Hepatocyte (in vitro differentiated cells): ENCODE measurements around the gene FBXO44. TPM values are rescaled to one million over a fixed set of nuclear protein-coding genes. Genes with fewer than 3 reads are reported as not detected.

Source experiments
- DNase-seq: peaks from one replicate; pipeline ENCODE4 v3.0.0-alpha.2; 2016; ENCODE audit warnings: low spot score
- H2AFZ ChIP-seq: fragments of 200-600 bp; sonication (generic); 2 replicates; pipeline ENCODE4 v1.6.0; 2016; ENCODE audit warnings: antibody characterized with exemption, mild to moderate bottlenecking
- H3K27ac ChIP-seq: fragments of 200-600 bp; sonication (generic); 2 replicates; pipeline ENCODE4 v1.5.1; 2016; ENCODE audit warnings: mild to moderate bottlenecking
- H3K27me3 ChIP-seq: fragments of 200-600 bp; sonication (generic); 2 replicates; pipeline ENCODE4 v1.6.1; 2016
- H3K36me3 ChIP-seq: fragments of 200-600 bp; sonication (generic); replicated peaks from 2 replicates; pipeline ENCODE4 v1.5.1; 2016; ENCODE audit warnings: low read depth; ENCODE audit not compliant: insufficient read depth
- H3K4me1 ChIP-seq: fragments of 200-600 bp; sonication (generic); 2 replicates; pipeline ENCODE4 v1.5.1; 2016; ENCODE audit warnings: mild to moderate bottlenecking, moderate library complexity; ENCODE audit not compliant: insufficient read depth
- H3K4me2 ChIP-seq: fragments of 200-600 bp; sonication (generic); 2 replicates; pipeline ENCODE4 v1.6.0; 2016
- H3K4me3 ChIP-seq: fragments of 200-600 bp; sonication (generic); 2 replicates; pipeline ENCODE4 v1.5.1; 2016; ENCODE audit warnings: mild to moderate bottlenecking
- H3K79me2 ChIP-seq: fragments of 200-600 bp; sonication (generic); 2 replicates; pipeline ENCODE4 v1.6.0; 2017; ENCODE audit warnings: mild to moderate bottlenecking
- H3K9me2 ChIP-seq: fragments of 200-600 bp; sonication (generic); replicated peaks from 2 replicates; pipeline ENCODE4 v1.6.0; 2017; ENCODE audit warnings: mild to moderate bottlenecking; ENCODE audit not compliant: insufficient read depth
- H3K9me3 ChIP-seq: fragments of 200-600 bp; sonication (generic); 2 replicates; pipeline ENCODE4 v1.5.1; 2016; ENCODE audit warnings: low read depth, mild to moderate bottlenecking
- H4K20me1 ChIP-seq: fragments of 200-600 bp; sonication (generic); 2 replicates; pipeline ENCODE4 v1.6.0; 2016; ENCODE audit warnings: mild to moderate bottlenecking; ENCODE audit not compliant: insufficient read depth, poor library complexity, severe bottlenecking
- CTCF ChIP-seq: fragments of 200-600 bp; sonication (generic); IDR thresholded peaks from 2 replicates; pipeline ENCODE4 v1.5.1; 2016; ENCODE audit warnings: antibody characterized with exemption, mild to moderate bottlenecking; ENCODE audit not compliant: poor library complexity
- EZH2 ChIP-seq: fragments of 200-600 bp; sonication (generic); IDR thresholded peaks from 2 replicates; pipeline ENCODE4 v1.6.1; 2016; ENCODE audit warnings: antibody characterized with exemption, mild to moderate bottlenecking, borderline replicate concordance
- EZH2phosphoT487 ChIP-seq: fragments of 200-600 bp; sonication (generic); IDR thresholded peaks from one replicate; pipeline ENCODE4 v1.6.1; 2018; ENCODE audit warnings: antibody characterized with exemption, mild to moderate bottlenecking, low read depth, moderate library complexity; ENCODE audit not compliant: unreplicated experiment, severe bottlenecking
- WGBS: methylation state at CpG from one replicate; pipeline ENCODE4 v1.1.6; 2016; ENCODE audit warnings: low lambda C conversion rate; ENCODE audit errors: missing lambda C conversion rate; 5-methylcytosine and 5-hydroxymethylcytosine counted together
- polyA plus RNA-seq: library from polyadenylated mRNA; unstranded; fragments of >200 nt; fragmentation: Nextera tagmentation; extraction: Ambion mirVana; gene quantifications from 2 replicates; pipeline ENCODE4 v1.2.1, GENCODE V29; 2016
- total RNA-seq: library from RNA; depleted of rRNA; stranded (reverse); fragments of >200 nt; gene quantifications from 2 replicates; pipeline ENCODE4 v1.2.3, GENCODE V29; 2014

FBXO44 gene
- total and polyA plus RNA-seq, 2 experiments from 2014 or later = 24.8 to 41.2 TPM

DNA sequence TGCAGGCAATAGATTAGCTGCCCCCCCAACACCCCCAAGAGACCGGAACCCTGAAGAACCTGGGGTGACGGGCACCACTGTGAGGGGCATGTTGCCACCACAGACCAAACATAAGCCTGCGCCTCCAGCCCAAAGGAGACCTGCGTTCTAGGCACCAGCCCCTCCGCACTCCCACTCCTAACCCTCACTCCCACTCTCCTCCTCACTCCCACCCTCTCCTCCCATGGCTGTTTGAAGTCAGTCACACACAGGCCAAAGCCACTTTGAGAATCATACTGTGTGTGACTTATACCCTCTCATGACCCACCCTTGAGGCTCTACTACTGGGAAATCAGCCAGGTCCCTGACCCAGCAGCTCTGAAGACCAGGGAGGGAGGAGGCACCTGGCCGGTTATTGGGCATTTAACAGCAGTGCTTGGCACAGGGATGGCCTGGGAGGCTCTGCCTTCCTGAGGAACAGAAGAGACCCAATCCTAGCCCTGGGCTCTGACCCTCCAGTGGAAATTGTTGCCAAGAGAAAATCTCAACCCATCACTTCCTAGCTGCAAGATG, 44.0 kb upstream of the FBXO44 start:
- whole genome bisulfite sequencing = 76% methylated on average over 6 of the region's 6 CpGs

DNA sequence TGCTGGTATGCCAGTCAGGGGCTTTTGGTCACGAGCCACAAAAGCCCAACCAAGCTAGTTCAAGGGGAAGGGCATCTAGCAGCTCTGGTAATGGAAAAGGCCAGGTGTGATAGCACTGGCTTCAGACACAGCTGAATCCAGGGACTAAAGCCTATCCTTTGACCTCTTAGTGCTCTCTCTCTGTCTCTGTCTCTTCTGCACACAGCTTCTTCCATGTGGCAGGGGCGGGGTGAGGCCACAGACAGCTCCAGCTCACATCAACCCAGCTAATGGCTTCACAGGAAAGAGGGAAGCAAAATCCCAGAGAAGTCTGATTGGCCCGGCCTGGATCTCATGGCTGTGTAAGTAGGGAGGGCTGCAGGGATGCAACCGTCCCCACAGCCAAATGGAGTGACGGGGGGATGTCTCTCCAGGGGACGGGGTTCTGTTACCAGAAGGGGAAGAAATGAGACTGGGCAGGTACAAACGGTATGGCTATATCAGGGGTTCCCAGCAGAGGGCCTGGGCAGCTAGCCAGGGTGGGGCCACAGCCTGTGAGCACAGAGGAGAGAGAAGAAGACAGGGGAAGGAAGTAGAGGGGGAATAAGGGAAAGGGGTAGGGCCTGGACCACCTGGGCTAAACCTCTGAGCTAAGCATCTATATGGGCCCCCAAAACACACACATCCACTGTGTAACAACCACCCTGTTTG, 42.9 kb upstream of the FBXO44 start:
- Histone ChIP-seq H3K4me3 (no peak overlapping the region), H3K4me2 (no peak overlapping the region), H3K9me3 (no peaks in the 10 kb centered on the region), H2AFZ (no peak overlapping the region), H3K36me3 (no peaks in the 10 kb centered on the region), H3K79me2 (no peaks in the 10 kb centered on the region), H3K27ac (no peak overlapping the region), H3K27me3 (no peaks in the 10 kb centered on the region), H3K4me1 (no peaks in the 10 kb centered on the region), H3K9me2 (no peaks in the 10 kb centered on the region), H4K20me1 (no peaks in the 10 kb centered on the region)
- 56% methylated on average over 7 of the region's 7 CpGs for WGBS
- TF ChIP-seq EZH2phosphoT487 (no peak), CTCF (no peak), EZH2 (no peak)
- DNase-seq = no peak

More for the DNA sequence above, 44.0 kb upstream of the FBXO44 start:
- no peak for TF ChIP-seq CTCF
- no peaks in the 10 kb centered on the region for H4K20me1 ChIP-seq
- H3K4me3 ChIP-seq = no peak overlapping the region
- no peaks in the 10 kb centered on the region for H3K9me3 ChIP-seq
- no peaks in the 10 kb centered on the region for H3K79me2 ChIP-seq
- H3K27ac ChIP-seq = no peak overlapping the region
- no peaks in the 10 kb centered on the region for H3K4me1 ChIP-seq
- H3K36me3 ChIP-seq = no peaks in the 10 kb centered on the region
- H3K9me2 ChIP-seq = no peaks in the 10 kb centered on the region
- H3K4me2 ChIP-seq = no peak overlapping the region
- no peak overlapping the region for H2AFZ ChIP-seq
- no peaks in the 10 kb centered on the region for H3K27me3 ChIP-seq
- no peak for DNase-seq

- H3K9me2 ChIP-seq = no peaks in the 10 kb centered on the region
- H2AFZ ChIP-seq = no peak overlapping the region
- TF ChIP-seq EZH2 (no peak), CTCF (no peak), EZH2phosphoT487 (no peak)
- no peak overlapping the region for H3K4me2 ChIP-seq
- no peak overlapping the region for H3K27ac ChIP-seq
- no peaks in the 10 kb centered on the region for H3K36me3 ChIP-seq
- 80% methylated on average over 5 of the region's 5 CpGs for WGBS
- H3K27me3 ChIP-seq = no peaks in the 10 kb centered on the region
- no peaks in the 10 kb centered on the region for H3K9me3 ChIP-seq
- H3K4me1 ChIP-seq = no peaks in the 10 kb centered on the region
- no peak overlapping the region for H3K4me3 ChIP-seq
- DNase-seq = no peak
- H4K20me1 ChIP-seq = no peaks in the 10 kb centered on the region
- no peaks in the 10 kb centered on the region for H3K79me2 ChIP-seq
Observed at GRCh38 chr1:11613347-11613746, 41.3 kb upstream of the FBXO44 start.
